Measurements from ENCODE around the gene BAIAP2.
A peak's percentile ranks its signal among the peaks of the same experiment; 100 is the strongest.

Gene BAIAP2

GRCh38 chr17:81053041-81053970, 18.4 kb downstream of the BAIAP2 start:
- no peaks in the 10 kb centered on the region for H3K79me2 ChIP-seq (ENCODE audit: insufficient read depth, low read length)
- H3K9me3 ChIP-seq (ENCODE audit: insufficient read depth, low read length) = no peaks in the 10 kb centered on the region
- TF ChIP-seq CTCF (IDR thresholded peaks at IDR 0.05; ENCODE audit: insufficient read depth, low read length, poor library complexity, severe bottlenecking) = no peak
- TF ChIP-seq EZH2phosphoT487 (conservative IDR thresholded peaks at IDR 0.05; ENCODE audit: low read length) = 0 out of 2 replicates have a peak, but pooled peaks have one; percentile 59
- H3K36me3 ChIP-seq (ENCODE audit: low read length) = no peaks in the 10 kb centered on the region
- no peak overlapping the region for H2AFZ ChIP-seq (ENCODE audit: low read depth, low read length, severe bottlenecking)
- H3K4me2 ChIP-seq (ENCODE audit: low read depth, low read length, poor library complexity, severe bottlenecking) = no peak overlapping the region
- H3K9me2 ChIP-seq (replicated peaks; ENCODE audit: insufficient read depth, low read length) = no peaks in the 10 kb centered on the region
- H3K27me3 ChIP-seq (ENCODE audit: low read length) = no peaks in the 10 kb centered on the region
- no peak overlapping the region for H3K4me3 ChIP-seq (ENCODE audit: insufficient read depth, low read length, poor library complexity, severe bottlenecking)
- no peaks in the 10 kb centered on the region for H4K20me1 ChIP-seq (ENCODE audit: low read depth, low read length)
- no peak overlapping the region for H3K9ac ChIP-seq (ENCODE audit: low read length)
- H3F3A ChIP-seq (ENCODE audit: insufficient read depth) = no peaks in the 10 kb centered on the region
- H3K27ac ChIP-seq (ENCODE audit: low read depth, low read length) = no peak overlapping the region

DNA sequence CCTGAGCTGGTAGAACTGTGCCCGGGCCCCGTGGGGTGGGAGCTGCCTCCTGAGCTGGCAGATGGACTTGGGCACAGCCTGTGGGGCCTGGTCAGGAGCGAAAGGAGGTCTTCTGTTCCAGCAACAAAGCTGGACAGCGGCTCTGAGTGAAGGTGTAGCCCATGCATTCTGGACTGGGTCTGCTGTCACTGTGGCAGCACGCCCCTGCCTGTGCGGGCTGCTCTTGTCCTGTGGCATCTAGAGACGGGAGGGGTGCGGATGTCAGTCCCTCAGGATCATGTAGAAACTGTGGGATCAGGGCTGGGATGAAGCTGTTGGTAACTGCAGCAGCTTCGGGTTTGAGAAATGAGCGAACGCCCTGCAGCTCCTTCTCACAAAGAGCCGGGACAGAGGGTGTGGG, 19.4 kb downstream of the BAIAP2 start:
- Histone ChIP-seq H3K79me2 (ENCODE audit: insufficient read depth, low read length) (no peaks in the 10 kb centered on the region), H3K9ac (ENCODE audit: low read length) (no peak overlapping the region), H3K27me3 (ENCODE audit: low read length) (no peaks in the 10 kb centered on the region), H3K9me2 (replicated peaks; ENCODE audit: insufficient read depth, low read length) (no peaks in the 10 kb centered on the region), H3K36me3 (ENCODE audit: low read length) (no peaks in the 10 kb centered on the region), H2AFZ (ENCODE audit: low read depth, low read length, severe bottlenecking) (no peak overlapping the region), H3K4me3 (ENCODE audit: insufficient read depth, low read length, poor library complexity, severe bottlenecking) (no peak overlapping the region), H4K20me1 (ENCODE audit: low read depth, low read length) (no peaks in the 10 kb centered on the region), H3F3A (ENCODE audit: insufficient read depth) (no peaks in the 10 kb centered on the region), H3K9me3 (ENCODE audit: insufficient read depth, low read length) (no peaks in the 10 kb centered on the region), H3K27ac (ENCODE audit: low read depth, low read length) (no peak overlapping the region), H3K4me2 (ENCODE audit: low read depth, low read length, poor library complexity, severe bottlenecking) (no peak overlapping the region)
- TF ChIP-seq CTCF (IDR thresholded peaks at IDR 0.05; ENCODE audit: insufficient read depth, low read length, poor library complexity, severe bottlenecking) (no peak), EZH2phosphoT487 (conservative IDR thresholded peaks at IDR 0.05; ENCODE audit: low read length) (no peak)

- no peak overlapping the region for H3K4me3 ChIP-seq (ENCODE audit: insufficient read depth, low read length, poor library complexity, severe bottlenecking)
- no peak overlapping the region for H3K9ac ChIP-seq (ENCODE audit: low read length)
- no peaks in the 10 kb centered on the region for H3K9me3 ChIP-seq (ENCODE audit: insufficient read depth, low read length)
- H3K4me2 ChIP-seq (ENCODE audit: low read depth, low read length, poor library complexity, severe bottlenecking) = no peak overlapping the region
- H3K27ac ChIP-seq (ENCODE audit: low read depth, low read length) = no peak overlapping the region
- H3K79me2 ChIP-seq (ENCODE audit: insufficient read depth, low read length) = no peaks in the 10 kb centered on the region
- no peak overlapping the region for H2AFZ ChIP-seq (ENCODE audit: low read depth, low read length, severe bottlenecking)
- H3K9me2 ChIP-seq (replicated peaks; ENCODE audit: insufficient read depth, low read length) = no peaks in the 10 kb centered on the region
- H3K27me3 ChIP-seq (ENCODE audit: low read length) = no peaks in the 10 kb centered on the region
- H3K36me3 ChIP-seq (ENCODE audit: low read length) = no peaks in the 10 kb centered on the region
- TF ChIP-seq EZH2phosphoT487 (conservative IDR thresholded peaks at IDR 0.05; ENCODE audit: low read length) (no peak), CTCF (IDR thresholded peaks at IDR 0.05; ENCODE audit: insufficient read depth, low read length, poor library complexity, severe bottlenecking) (no peak)
- no peaks in the 10 kb centered on the region for H3F3A ChIP-seq (ENCODE audit: insufficient read depth)
- no peaks in the 10 kb centered on the region for H4K20me1 ChIP-seq (ENCODE audit: low read depth, low read length)
Measured at GRCh38 chr17:81054881-81055370, 20.0 kb downstream of the BAIAP2 start.

Measured in SU-DHL-6 (cell line).